Activated naive CD4-positive, alpha-beta T cell treated with anti-CD3 and anti-CD28 coated beads, Interleukin-2, amount 50 U/mL, for 24 hours (primary cell): Measurements from ENCODE around the gene GRIK5.
A peak's percentile ranks its signal among the peaks of the same experiment; 100 is the strongest.
"Not testable (repeated sequence)": the region's sequence is repeated elsewhere in the genome, so short reads cannot be mapped to it uniquely, and the experiment has no call there.

Experiments used
- H3K27ac Mint-ChIP-seq: one replicate; pipeline ENCODE4 v1.8.0; 2021; ENCODE audit warnings: mild to moderate bottlenecking, mixed read lengths
- H3K27me3 Mint-ChIP-seq: one replicate; pipeline ENCODE4 v1.8.0; 2021; ENCODE audit warnings: mixed read lengths
- H3K36me3 Mint-ChIP-seq: one replicate; pipeline ENCODE4 v1.8.0; 2021; ENCODE audit warnings: mixed read lengths
- H3K4me1 Mint-ChIP-seq: one replicate; pipeline ENCODE4 v1.8.0; 2021; ENCODE audit warnings: mixed read lengths
- H3K4me3 Mint-ChIP-seq: one replicate; pipeline ENCODE4 v1.8.0; 2021; ENCODE audit warnings: mild to moderate bottlenecking, mixed read lengths
- H3K9me3 Mint-ChIP-seq: one replicate; pipeline ENCODE4 v1.8.0; 2021; ENCODE audit warnings: mixed read lengths

Gene GRIK5

GRCh38 chr19:42023943-42024260 lies 46.1 kb downstream of the GRIK5 start:
- no peaks in the 10 kb centered on the region for H3K9me3 Mint-ChIP-seq
- no peak overlapping the region for H3K4me3 Mint-ChIP-seq
- H3K4me1 Mint-ChIP-seq, result no peaks in the 10 kb centered on the region
- no peak overlapping the region for H3K27ac Mint-ChIP-seq
- H3K27me3 Mint-ChIP-seq, result no peaks in the 10 kb centered on the region
- H3K36me3 Mint-ChIP-seq, result no peaks in the 10 kb centered on the region

GRCh38 chr19:42023121-42023942 lies 46.7 kb downstream of the GRIK5 start:
- H3K4me3 Mint-ChIP-seq, result no peak overlapping the region
- H3K27me3 Mint-ChIP-seq, result no peaks in the 10 kb centered on the region
- H3K36me3 Mint-ChIP-seq, result no peaks in the 10 kb centered on the region
- no peaks in the 10 kb centered on the region for H3K9me3 Mint-ChIP-seq
- no peak overlapping the region for H3K27ac Mint-ChIP-seq
- no peaks in the 10 kb centered on the region for H3K4me1 Mint-ChIP-seq

GRCh38 chr19:42022616-42023015 lies 47.4 kb downstream of the GRIK5 start:
- H3K36me3 Mint-ChIP-seq, result no peaks in the 10 kb centered on the region
- no peaks in the 10 kb centered on the region for H3K9me3 Mint-ChIP-seq
- no peak overlapping the region for H3K27ac Mint-ChIP-seq
- H3K4me3 Mint-ChIP-seq, result no peak overlapping the region
- H3K4me1 Mint-ChIP-seq, result no peaks in the 10 kb centered on the region
- no peaks in the 10 kb centered on the region for H3K27me3 Mint-ChIP-seq

- Mint-ChIP-seq H3K9me3 (no peaks in the 10 kb centered on the region), H3K4me1 (no peaks in the 10 kb centered on the region), H3K4me3 (no peak overlapping the region), H3K36me3 (no peaks in the 10 kb centered on the region), H3K27ac (no peak overlapping the region), H3K27me3 (no peaks in the 10 kb centered on the region)
Observed at GRCh38 chr19:42021185-42021584, 48.8 kb downstream of the GRIK5 start.

GRCh38 chr19:42018503-42019193 lies 51.4 kb downstream of the GRIK5 start:
- Mint-ChIP-seq H3K4me3 (no peak overlapping the region), H3K27me3 (no peaks in the 10 kb centered on the region), H3K9me3 (no peaks in the 10 kb centered on the region), H3K36me3 (no peaks in the 10 kb centered on the region), H3K4me1 (no peaks in the 10 kb centered on the region), H3K27ac (no peak overlapping the region)

GRCh38 chr19:42017040-42017439 lies 53.0 kb downstream of the GRIK5 start:
- no peak overlapping the region for H3K27ac Mint-ChIP-seq
- no peaks in the 10 kb centered on the region for H3K4me1 Mint-ChIP-seq
- no peaks in the 10 kb centered on the region for H3K27me3 Mint-ChIP-seq
- H3K36me3 Mint-ChIP-seq, result no peaks in the 10 kb centered on the region
- no peak overlapping the region for H3K4me3 Mint-ChIP-seq
- no peaks in the 10 kb centered on the region for H3K9me3 Mint-ChIP-seq

GRCh38 chr19:42012747-42013146 lies 57.3 kb downstream of the GRIK5 start:
- not testable (repeated sequence) for H3K27me3 Mint-ChIP-seq, H3K27ac Mint-ChIP-seq, H3K4me3 Mint-ChIP-seq, H3K36me3 Mint-ChIP-seq, H3K4me1 Mint-ChIP-seq, H3K9me3 Mint-ChIP-seq

GRCh38 chr19:42010245-42011126 lies 59.5 kb downstream of the GRIK5 start:
- no peaks in the 10 kb centered on the region for H3K27me3 Mint-ChIP-seq
- no peaks in the 10 kb centered on the region for H3K4me1 Mint-ChIP-seq
- no peaks in the 10 kb centered on the region for H3K36me3 Mint-ChIP-seq
- H3K4me3 Mint-ChIP-seq, result no peak overlapping the region
- no peaks in the 10 kb centered on the region for H3K9me3 Mint-ChIP-seq
- no peak overlapping the region for H3K27ac Mint-ChIP-seq

GRCh38 chr19:42006569-42006968 lies 63.4 kb downstream of the GRIK5 start:
- Mint-ChIP-seq H3K9me3 (no peaks in the 10 kb centered on the region), H3K27ac (no peak overlapping the region), H3K36me3 (no peaks in the 10 kb centered on the region), H3K4me3 (no peak overlapping the region), H3K4me1 (no peaks in the 10 kb centered on the region), H3K27me3 (peaks cover 6% of the 10 kb centered on the region)

GRCh38 chr19:42005504-42005903 lies 64.5 kb downstream of the GRIK5 start:
- H3K36me3 Mint-ChIP-seq, result no peaks in the 10 kb centered on the region
- no peaks in the 10 kb centered on the region for H3K4me1 Mint-ChIP-seq
- no peak overlapping the region for H3K4me3 Mint-ChIP-seq
- peaks cover 13% of the 10 kb centered on the region for H3K27me3 Mint-ChIP-seq
- H3K27ac Mint-ChIP-seq, result no peak overlapping the region
- H3K9me3 Mint-ChIP-seq, result no peaks in the 10 kb centered on the region

GRCh38 chr19:42003506-42004294 lies 66.3 kb downstream of the GRIK5 start:
- no peak overlapping the region for H3K4me3 Mint-ChIP-seq
- H3K9me3 Mint-ChIP-seq, result no peaks in the 10 kb centered on the region
- peaks cover 23% of the 10 kb centered on the region for H3K27me3 Mint-ChIP-seq
- H3K27ac Mint-ChIP-seq, result no peak overlapping the region
- peaks cover 5% of the 10 kb centered on the region for H3K4me1 Mint-ChIP-seq
- peaks cover 3% of the 10 kb centered on the region for H3K36me3 Mint-ChIP-seq

GRCh38 chr19:41999878-42000208 lies 70.2 kb downstream of the GRIK5 start:
- peaks cover 47% of the 10 kb centered on the region for H3K27me3 Mint-ChIP-seq
- peaks cover 30% of the 10 kb centered on the region for H3K4me1 Mint-ChIP-seq
- peaks cover 5% of the 10 kb centered on the region for H3K36me3 Mint-ChIP-seq
- H3K27ac Mint-ChIP-seq, result no peak overlapping the region
- H3K9me3 Mint-ChIP-seq, result no peaks in the 10 kb centered on the region
- no peak overlapping the region for H3K4me3 Mint-ChIP-seq

- Mint-ChIP-seq H3K9me3 (no peaks in the 10 kb centered on the region), H3K27me3 (peaks cover 50% of the 10 kb centered on the region), H3K27ac (no peak overlapping the region), H3K4me1 (peaks cover 34% of the 10 kb centered on the region), H3K36me3 (peaks cover 5% of the 10 kb centered on the region), H3K4me3 (peak overlapping the region; percentile 73)
Observed at GRCh38 chr19:41999071-41999877, 70.7 kb downstream of the GRIK5 start.

- no peaks in the 10 kb centered on the region for H3K9me3 Mint-ChIP-seq
- no peak overlapping the region for H3K27ac Mint-ChIP-seq
- peaks cover 37% of the 10 kb centered on the region for H3K4me1 Mint-ChIP-seq
- H3K36me3 Mint-ChIP-seq, result peaks cover 5% of the 10 kb centered on the region
- H3K4me3 Mint-ChIP-seq, result no peak overlapping the region
- H3K27me3 Mint-ChIP-seq, result peaks cover 51% of the 10 kb centered on the region
Observed at GRCh38 chr19:41998246-41999020, 71.6 kb downstream of the GRIK5 start.
